GM23338 (cell line): ENCODE data around the gene ZFYVE26.

Experiments used
- CREB1 ChIP-seq: fragments of 250-450 bp; sonication (Bioruptor Pico); IDR thresholded peaks from 2 replicates; pipeline ENCODE4 v1.5.0; 2020; ENCODE audit warnings: low read depth, mild to moderate bottlenecking, moderate library complexity
- CTCF ChIP-seq, 2 experiments: fragments of 200-600 bp in 1 of 2; sonication (generic) in 1 of 2; conservative IDR thresholded peaks; 2 replicates each; pipeline versions ENCODE4 v1.5.1 to v1.6.1; 2016 to 2017; ENCODE audit warnings: antibody characterized with exemption in 2 of 2, low read depth in 2 of 2, mild to moderate bottlenecking in 2 of 2, moderate library complexity in 1 of 2
- ETS1 ChIP-seq: IDR thresholded peaks from 2 replicates; pipeline ENCODE4 v1.6.1; 2016; ENCODE audit warnings: antibody characterized with exemption
- EZH2 ChIP-seq: fragments of 200-600 bp; sonication (generic); IDR thresholded peaks from one replicate; pipeline ENCODE4 v1.8.0; 2017; ENCODE audit warnings: antibody characterized with exemption, mild to moderate bottlenecking, low read depth; ENCODE audit not compliant: unreplicated experiment
- EZH2phosphoT487 ChIP-seq: fragments of 200-600 bp; sonication (generic); IDR thresholded peaks from one replicate; pipeline ENCODE4 v1.8.1; 2018; ENCODE audit warnings: antibody characterized with exemption; ENCODE audit not compliant: unreplicated experiment
- JUNB ChIP-seq: IDR thresholded peaks from one replicate; pipeline ENCODE4 v1.6.1; 2016; ENCODE audit warnings: antibody characterized with exemption; ENCODE audit not compliant: unreplicated experiment
- NANOG ChIP-seq: IDR thresholded peaks from 2 replicates; pipeline ENCODE4 v1.6.1; 2016; ENCODE audit warnings: antibody characterized with exemption, borderline replicate concordance
- POLR2AphosphoS5 ChIP-seq: IDR thresholded peaks from 2 replicates; pipeline ENCODE4 v1.6.1; 2016; ENCODE audit warnings: antibody characterized with exemption, low read depth
- REST ChIP-seq: IDR thresholded peaks from one replicate; pipeline ENCODE4 v1.6.1; 2018; ENCODE audit warnings: antibody characterized with exemption; ENCODE audit not compliant: unreplicated experiment
- ZNF331 ChIP-seq: fragments of 250-450 bp; sonication (Bioruptor Pico); IDR thresholded peaks from 2 replicates; pipeline ENCODE4 v1.5.0; 2020; ENCODE audit warnings: low read depth, mild to moderate bottlenecking, moderate library complexity

GRCh38 chr14:67729072-67729885 lies 87.1 kb downstream of the ZFYVE26 start:
- TF ChIP-seq CTCF (conservative IDR thresholded peaks at IDR 0.05; ENCODE audit: low read depth in 2 of 2) (peak in 1 of 2 experiments; percentile 27; a peak in 1 of 4 replicates), EZH2 (no peak), POLR2AphosphoS5 (peak; percentile 69), JUNB (no peak), CREB1 (CRISPR knock-in tag) (no peak), EZH2phosphoT487 (no peak), REST (no peak), ETS1 (no peak), NANOG (no peak; the same call in 1 of the 2 replicates), ZNF331 (CRISPR knock-in tag) (no peak)
